ENCODE results near the gene NOSIP. TPM values are rescaled to one million over a fixed set of nuclear protein-coding genes. Genes with fewer than 3 reads are reported as not detected.

NOSIP gene
- total and polyA plus RNA-seq, 9 donors = 31.0 to 70.1 (median 58.7) TPM

DNA sequence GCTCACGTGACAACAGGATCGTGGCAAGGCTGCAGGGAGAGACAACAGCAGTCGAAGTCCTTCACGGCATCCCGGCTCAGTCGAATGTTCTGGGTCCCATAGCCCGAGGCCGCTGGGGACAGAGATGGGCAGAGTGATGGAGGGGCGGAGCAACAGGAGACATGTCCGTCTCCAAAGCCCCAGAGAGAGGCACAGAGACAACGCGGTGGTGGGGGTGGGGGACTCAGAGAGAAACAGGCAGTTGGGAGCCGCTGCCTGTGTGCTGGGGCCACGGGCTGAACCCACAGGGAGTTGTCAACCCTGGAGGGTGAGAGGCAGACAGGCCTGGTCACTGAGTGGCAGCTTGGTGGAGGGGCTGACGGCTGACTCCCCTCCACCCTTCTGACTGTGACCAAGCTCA is 20.4 kb downstream of the NOSIP start:
- Histone ChIP-seq H3K27ac (no peak overlapping the region), H3K9me3 (no peaks in the 10 kb centered on the region), H3K4me3 (no peak overlapping the region), H3K4me1 (ENCODE audit: insufficient read depth) (peaks cover 2% of the 10 kb centered on the region), H3K27me3 (no peaks in the 10 kb centered on the region), H3K36me3 (no peaks in the 10 kb centered on the region)
- intact Hi-C loops (cut with DNase I) = no loop called here
- WGBS, 3 donors = 65 to 81% (median 73%) methylated on average over 15 of the region's 15 CpGs
- no peak for DNase-seq
- TF ChIP-seq POLR2A (IDR thresholded peaks at IDR 0.05) (no peak), EP300 (IDR thresholded peaks at IDR 0.05) (no peak)
- TF ChIP-seq, protein P1, sequence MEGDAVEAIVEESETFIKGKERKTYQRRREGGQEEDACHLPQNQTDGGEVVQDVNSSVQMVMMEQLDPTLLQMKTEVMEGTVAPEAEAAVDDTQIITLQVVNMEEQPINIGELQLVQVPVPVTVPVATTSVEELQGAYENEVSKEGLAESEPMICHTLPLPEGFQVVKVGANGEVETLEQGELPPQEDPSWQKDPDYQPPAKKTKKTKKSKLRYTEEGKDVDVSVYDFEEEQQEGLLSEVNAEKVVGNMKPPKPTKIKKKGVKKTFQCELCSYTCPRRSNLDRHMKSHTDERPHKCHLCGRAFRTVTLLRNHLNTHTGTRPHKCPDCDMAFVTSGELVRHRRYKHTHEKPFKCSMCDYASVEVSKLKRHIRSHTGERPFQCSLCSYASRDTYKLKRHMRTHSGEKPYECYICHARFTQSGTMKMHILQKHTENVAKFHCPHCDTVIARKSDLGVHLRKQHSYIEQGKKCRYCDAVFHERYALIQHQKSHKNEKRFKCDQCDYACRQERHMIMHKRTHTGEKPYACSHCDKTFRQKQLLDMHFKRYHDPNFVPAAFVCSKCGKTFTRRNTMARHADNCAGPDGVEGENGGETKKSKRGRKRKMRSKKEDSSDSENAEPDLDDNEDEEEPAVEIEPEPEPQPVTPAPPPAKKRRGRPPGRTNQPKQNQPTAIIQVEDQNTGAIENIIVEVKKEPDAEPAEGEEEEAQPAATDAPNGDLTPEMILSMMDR (IDR thresholded peaks at IDR 0.05) = no peak

DNA sequence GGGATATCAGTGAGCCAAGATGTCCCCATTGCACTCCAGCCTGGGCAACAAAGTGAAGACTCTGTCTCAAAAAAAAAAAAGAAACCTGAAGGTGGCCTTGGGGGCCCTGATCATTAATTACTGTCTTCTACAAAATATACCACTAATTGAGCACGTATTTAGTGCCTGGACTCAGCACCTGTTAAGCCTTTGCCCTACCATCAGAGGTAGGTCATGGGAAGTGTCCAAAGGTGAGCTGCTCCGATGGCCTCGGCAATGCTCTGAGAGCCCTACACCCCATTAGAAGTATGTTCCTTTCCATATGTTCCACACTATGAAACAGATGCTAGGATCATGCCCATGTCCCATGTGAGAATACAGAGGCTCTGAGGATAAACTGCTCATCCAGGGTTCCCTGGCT is 20.9 kb downstream of the NOSIP start:
- Histone ChIP-seq H3K9me3 (no peaks in the 10 kb centered on the region), H3K4me3 (no peak overlapping the region), H3K27ac (no peak overlapping the region), H3K36me3 (no peaks in the 10 kb centered on the region), H3K27me3 (no peaks in the 10 kb centered on the region), H3K4me1 (ENCODE audit: insufficient read depth) (peaks cover 2% of the 10 kb centered on the region)
- intact Hi-C loops (cut with DNase I) = no loop called here
- TF ChIP-seq POLR2A (IDR thresholded peaks at IDR 0.05) (no peak), EP300 (IDR thresholded peaks at IDR 0.05) (no peak)
- TF ChIP-seq, protein P1 (IDR thresholded peaks at IDR 0.05) = no peak
- DNase-seq = no peak
- 81 to 85% (median 84%) methylated on average over 3 of the region's 3 CpGs for WGBS, 3 donors

DNA sequence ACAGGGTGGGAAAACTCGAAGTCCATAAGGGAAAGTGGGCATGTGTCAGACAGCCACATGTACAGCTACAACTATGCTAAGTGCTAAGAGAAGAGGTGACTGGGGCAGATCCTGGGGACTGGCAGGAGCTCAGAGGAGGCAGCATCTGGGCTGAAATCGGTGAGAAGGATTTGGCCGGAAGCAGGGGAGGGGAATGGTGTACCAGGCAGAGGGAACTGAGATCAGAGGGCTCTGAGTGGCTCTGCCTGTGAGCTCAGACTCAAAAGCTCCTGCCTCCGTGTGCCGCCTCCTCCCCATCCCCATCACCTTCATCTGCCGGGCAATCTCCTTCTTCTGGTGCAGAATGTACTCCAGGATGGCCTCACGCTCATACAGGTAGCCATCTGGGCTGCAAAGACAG is 21.8 kb downstream of the NOSIP start:
- Histone ChIP-seq H3K4me1 (ENCODE audit: insufficient read depth) (peaks cover 2% of the 10 kb centered on the region), H3K4me3 (no peak overlapping the region), H3K36me3 (no peaks in the 10 kb centered on the region), H3K9me3 (no peaks in the 10 kb centered on the region), H3K27ac (no peak overlapping the region), H3K27me3 (no peaks in the 10 kb centered on the region)
- DNase-seq = no peak
- intact Hi-C loops (cut with DNase I) = no loop called here
- no peak for TF ChIP-seq EP300 (IDR thresholded peaks at IDR 0.05)
- no peak for TF ChIP-seq POLR2A (IDR thresholded peaks at IDR 0.05)
- TF ChIP-seq, protein P1 (IDR thresholded peaks at IDR 0.05) = no peak
- WGBS, 3 donors = 84 to 86% (median 86%) methylated on average over 7 of the region's 7 CpGs

DNA sequence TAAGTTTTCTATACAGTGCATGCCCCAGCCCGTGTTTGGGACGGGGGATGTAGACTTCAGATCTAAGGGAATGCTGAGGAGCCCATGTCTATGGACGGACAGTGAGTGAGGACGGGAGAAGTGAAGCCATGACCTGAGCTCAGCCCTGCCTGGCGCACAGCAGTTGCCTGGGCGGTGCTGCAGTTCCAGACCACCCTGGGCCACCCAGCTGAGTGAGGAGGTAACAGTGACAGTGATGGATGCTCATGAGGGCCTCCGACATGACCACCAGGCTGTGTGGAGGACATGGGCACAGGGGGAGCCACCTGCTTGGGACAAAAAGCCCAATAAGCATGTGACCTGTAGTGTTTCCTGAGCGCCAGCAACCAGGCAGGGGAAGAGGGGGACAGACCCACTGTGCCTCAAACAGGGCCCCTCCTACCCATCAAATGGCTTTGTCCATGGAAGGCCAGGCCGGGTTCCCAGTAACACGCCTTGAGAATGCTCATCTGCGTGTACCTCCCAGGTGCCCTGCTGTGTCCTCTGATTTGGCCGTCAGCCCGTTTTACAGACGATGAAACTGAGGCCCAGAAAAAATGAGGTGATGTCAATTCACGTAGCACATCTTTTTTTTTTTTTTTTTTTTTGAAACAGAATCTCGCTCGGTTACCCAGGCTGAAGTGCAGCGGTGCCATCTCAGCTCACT is 22.6 kb downstream of the NOSIP start:
- 87 to 91% (median 91%) methylated on average over 18 of the region's 18 CpGs for WGBS, 3 donors
- DNase-seq = no peak
- Histone ChIP-seq H3K27me3 (no peaks in the 10 kb centered on the region), H3K4me1 (ENCODE audit: insufficient read depth) (peaks cover 2% of the 10 kb centered on the region), H3K9me3 (no peaks in the 10 kb centered on the region), H3K4me3 (no peak overlapping the region), H3K27ac (no peak overlapping the region), H3K36me3 (no peaks in the 10 kb centered on the region)
- TF ChIP-seq EP300 (IDR thresholded peaks at IDR 0.05) (no peak), POLR2A (IDR thresholded peaks at IDR 0.05) (no peak)
- TF ChIP-seq, protein P1 (IDR thresholded peaks at IDR 0.05) = no peak
- intact Hi-C loops (cut with DNase I) = no loop called here
